Breast epithelium (tissue), 4 donors: ENCODE measurements around the gene HERC5. TPM values are rescaled to one million over a fixed set of nuclear protein-coding genes. Genes with fewer than 3 reads are reported as not detected.

ENCODE experiments used
- DNase-seq, 2 donors: peaks; one replicate each; pipeline ENCODE4 v3.0.0-alpha.2; 2019; ENCODE audit warnings: low spot score in 2 of 2
- H3K27ac ChIP-seq, 2 donors: fragments of 200-600 bp; sonication (generic) in 1 of 2; one replicate each; pipeline ENCODE4 v1.5.1; 2016 to 2019; ENCODE audit warnings: mild to moderate bottlenecking in 1 of 2
- H3K27me3 ChIP-seq, 2 donors: fragments of 200-600 bp; sonication (generic) in 1 of 2; one replicate each; pipeline versions ENCODE4 v1.5.1 to v1.6.0; 2017 to 2019; ENCODE audit warnings: control low read depth in 1 of 2, mild to moderate bottlenecking in 1 of 2
- H3K36me3 ChIP-seq: fragments of 200-600 bp; one replicate; pipeline ENCODE4 v1.5.1; 2019
- H3K4me1 ChIP-seq, 2 donors: fragments of 200-600 bp; sonication (generic); one replicate each; pipeline ENCODE4 v1.5.1; 2016 to 2019; ENCODE audit warnings: control low read depth in 1 of 2
- H3K4me3 ChIP-seq, 3 donors: fragments of 200-600 bp; sonication (generic); 1 replicate in 2 of 3; 2 replicates in 1 of 3; pipeline ENCODE4 v1.5.1; 2016 to 2019; ENCODE audit warnings: mild to moderate bottlenecking in 3 of 3, moderate library complexity in 2 of 3
- H3K9me3 ChIP-seq, 2 donors: fragments of 200-600 bp; sonication (generic) in 1 of 2; one replicate each; pipeline ENCODE4 v1.5.1; 2016 to 2019; ENCODE audit warnings: control low read depth in 1 of 2
- POLR2A ChIP-seq: fragments of 450-650 bp; IDR thresholded peaks from one replicate; pipeline ENCODE4 v1.6.1; 2016; ENCODE audit warnings: antibody characterized with exemption, mild to moderate bottlenecking, moderate library complexity
- POLR2AphosphoS5 ChIP-seq, 3 donors: sonication (generic); formaldehyde crosslinking; IDR thresholded peaks; one replicate each; pipeline ENCODE4 v1.6.1; 2017; ENCODE audit warnings: antibody characterized with exemption in 3 of 3
- intact Hi-C: fragments of 100-400 bp; cut with DNase I; formaldehyde crosslinking; loops from one replicate; pipeline ENCODE4 v1.15.1; 2023; ENCODE audit warnings: low total_unique reads
- total RNA-seq, 3 donors: library from RNA; depleted of rRNA; stranded (reverse); fragments of >200 nt; gene quantifications; one replicate each; pipeline ENCODE4 v1.1.0, GENCODE V29; 2016
- TF ChIP-seq, protein P1 (sequence below), 3 donors: fragments of 450-650 bp; IDR thresholded peaks; one replicate each; pipeline ENCODE4 v1.5.1; 2016 to 2017; ENCODE audit warnings: antibody characterized with exemption in 3 of 3, mild to moderate bottlenecking in 3 of 3, moderate library complexity in 3 of 3

Gene HERC5
- total RNA-seq, 3 donors from 2014 or later: 5.0 to 5.9 (median 5.9) TPM

DNA sequence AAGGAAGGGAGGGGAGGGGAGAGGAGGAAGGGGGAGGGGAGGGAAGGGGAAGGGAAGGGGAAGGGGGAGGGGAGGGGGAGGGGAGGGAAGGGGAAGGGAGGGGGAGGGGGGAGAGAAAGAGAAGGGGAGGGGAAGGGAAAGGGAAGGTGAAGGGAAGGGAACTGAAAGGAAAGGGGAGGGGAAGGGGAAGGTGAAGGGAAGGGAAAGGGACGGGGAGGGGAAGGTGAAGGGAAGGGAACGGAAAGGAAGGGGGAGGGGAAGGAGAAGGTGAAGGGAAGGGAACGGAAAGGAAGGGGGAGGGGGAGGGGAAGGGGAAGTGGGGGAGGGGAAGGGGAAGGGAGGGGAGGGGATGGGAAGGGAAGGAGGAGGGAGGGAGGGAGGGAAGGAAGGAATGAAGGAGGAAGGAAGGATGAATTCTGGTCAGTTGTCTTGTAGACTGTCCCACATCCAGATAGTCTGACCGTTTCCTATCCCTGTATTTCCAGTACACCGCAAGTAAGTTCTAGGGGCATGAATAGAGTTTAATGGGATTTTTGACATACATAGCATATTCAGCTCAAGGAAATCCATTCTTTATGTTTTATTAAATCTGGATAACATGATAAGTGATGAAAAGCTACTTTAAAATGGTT, 20.4 kb downstream of the HERC5 start:
- H3K27ac ChIP-seq: no peak overlapping the region
- H3K4me1 ChIP-seq: no peaks in the 10 kb centered on the region
- no peaks in the 10 kb centered on the region for H3K9me3 ChIP-seq
- H3K27me3 ChIP-seq: no peaks in the 10 kb centered on the region
- intact Hi-C loops: no loop called here
- DNase-seq: no peak
- TF ChIP-seq, protein P1, sequence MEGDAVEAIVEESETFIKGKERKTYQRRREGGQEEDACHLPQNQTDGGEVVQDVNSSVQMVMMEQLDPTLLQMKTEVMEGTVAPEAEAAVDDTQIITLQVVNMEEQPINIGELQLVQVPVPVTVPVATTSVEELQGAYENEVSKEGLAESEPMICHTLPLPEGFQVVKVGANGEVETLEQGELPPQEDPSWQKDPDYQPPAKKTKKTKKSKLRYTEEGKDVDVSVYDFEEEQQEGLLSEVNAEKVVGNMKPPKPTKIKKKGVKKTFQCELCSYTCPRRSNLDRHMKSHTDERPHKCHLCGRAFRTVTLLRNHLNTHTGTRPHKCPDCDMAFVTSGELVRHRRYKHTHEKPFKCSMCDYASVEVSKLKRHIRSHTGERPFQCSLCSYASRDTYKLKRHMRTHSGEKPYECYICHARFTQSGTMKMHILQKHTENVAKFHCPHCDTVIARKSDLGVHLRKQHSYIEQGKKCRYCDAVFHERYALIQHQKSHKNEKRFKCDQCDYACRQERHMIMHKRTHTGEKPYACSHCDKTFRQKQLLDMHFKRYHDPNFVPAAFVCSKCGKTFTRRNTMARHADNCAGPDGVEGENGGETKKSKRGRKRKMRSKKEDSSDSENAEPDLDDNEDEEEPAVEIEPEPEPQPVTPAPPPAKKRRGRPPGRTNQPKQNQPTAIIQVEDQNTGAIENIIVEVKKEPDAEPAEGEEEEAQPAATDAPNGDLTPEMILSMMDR (IDR thresholded peaks at IDR 0.05): no peak
- TF ChIP-seq POLR2A (no peak), POLR2AphosphoS5 (IDR thresholded peaks at IDR 0.05) (no peak)
- H3K4me3 ChIP-seq: no peak overlapping the region
- H3K36me3 ChIP-seq: no peaks in the 10 kb centered on the region

DNA sequence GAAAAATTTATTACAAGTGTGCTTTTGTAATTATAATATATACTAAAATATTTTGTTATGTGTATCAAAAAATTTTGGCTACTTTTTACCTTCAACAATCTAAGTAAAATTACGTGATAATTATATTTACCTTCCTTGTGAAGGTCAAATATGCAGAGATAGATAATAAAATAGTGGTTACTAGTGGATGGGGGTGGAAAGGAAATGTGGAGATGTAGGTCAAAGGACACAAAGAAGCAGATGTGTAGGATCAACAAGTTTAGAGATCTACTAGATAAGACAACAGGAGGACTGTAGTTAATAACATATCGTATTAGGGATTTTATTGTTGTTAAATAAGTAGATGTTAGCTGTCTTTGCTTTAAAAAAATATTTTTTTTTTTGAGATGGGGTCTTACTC, 21.3 kb downstream of the HERC5 start:
- Histone ChIP-seq H3K4me3 (no peak overlapping the region), H3K27ac (no peak overlapping the region), H3K4me1 (no peaks in the 10 kb centered on the region), H3K36me3 (no peaks in the 10 kb centered on the region), H3K9me3 (no peaks in the 10 kb centered on the region), H3K27me3 (no peaks in the 10 kb centered on the region)
- DNase-seq: no peak
- intact Hi-C loops: no loop called here
- TF ChIP-seq POLR2A (no peak), POLR2AphosphoS5 (IDR thresholded peaks at IDR 0.05) (no peak)
- TF ChIP-seq, protein P1 (IDR thresholded peaks at IDR 0.05): no peak

DNA sequence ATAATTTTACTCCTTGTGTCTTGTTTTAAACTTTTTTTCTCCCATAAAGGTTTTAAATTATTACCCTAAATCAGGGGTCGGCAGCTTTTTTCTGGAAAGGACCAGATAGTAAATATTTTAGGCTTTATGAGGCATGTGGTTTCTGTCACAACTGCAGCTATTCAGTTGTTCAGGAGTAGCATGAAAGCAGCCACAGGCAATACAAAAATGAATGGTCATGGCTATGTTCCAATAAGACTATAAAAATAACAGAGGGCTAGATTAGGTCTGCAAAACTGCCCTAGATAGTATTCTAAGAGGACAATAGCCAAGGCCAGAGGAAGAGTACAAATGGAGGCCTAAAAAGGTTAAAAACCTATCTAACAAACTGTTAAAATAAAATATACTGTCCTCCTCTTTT, 24.6 kb downstream of the HERC5 start:
- H3K9me3 ChIP-seq: no peaks in the 10 kb centered on the region
- no peak overlapping the region for H3K4me3 ChIP-seq
- no peaks in the 10 kb centered on the region for H3K27me3 ChIP-seq
- H3K36me3 ChIP-seq: no peaks in the 10 kb centered on the region
- DNase-seq: no peak
- H3K4me1 ChIP-seq: no peaks in the 10 kb centered on the region
- TF ChIP-seq POLR2AphosphoS5 (IDR thresholded peaks at IDR 0.05): no peak
- TF ChIP-seq, protein P1 (IDR thresholded peaks at IDR 0.05): no peak
- TF ChIP-seq POLR2A: no peak
- H3K27ac ChIP-seq: no peak overlapping the region
- intact Hi-C loops: no loop called here

DNA sequence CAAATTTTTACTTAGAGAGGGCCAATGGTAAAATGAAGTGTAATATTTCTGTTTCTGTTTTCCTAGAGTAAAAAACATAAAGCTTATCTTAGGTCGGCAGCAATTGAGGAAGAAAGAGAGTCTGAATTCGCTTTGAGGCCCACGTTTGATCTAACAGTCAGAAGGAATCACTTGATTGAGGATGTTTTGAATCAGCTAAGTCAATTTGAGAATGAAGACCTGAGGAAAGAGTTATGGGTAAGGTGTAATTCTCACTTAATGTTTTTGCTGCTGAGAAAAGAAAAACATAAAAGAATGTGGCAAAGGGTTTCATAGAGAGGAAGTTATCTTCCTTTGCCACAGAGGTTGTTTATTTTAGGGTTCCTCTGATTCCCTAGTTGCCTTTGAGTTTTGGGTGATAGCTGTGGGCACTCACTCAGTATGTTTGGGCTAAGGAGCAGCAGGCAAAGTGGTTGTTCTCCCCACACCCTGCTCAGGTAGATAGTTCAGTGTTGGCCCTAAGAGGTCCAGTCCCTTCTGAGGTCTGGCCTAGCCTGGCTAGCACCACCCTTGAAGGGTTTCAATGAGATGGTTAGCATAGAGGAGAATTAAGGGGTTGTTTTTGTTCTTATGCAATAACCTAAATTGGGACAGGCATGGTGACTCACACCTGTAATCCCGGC, 32.3 kb downstream of the HERC5 start:
- no peak overlapping the region for H3K27ac ChIP-seq
- no peak for DNase-seq
- H3K36me3 ChIP-seq: no peaks in the 10 kb centered on the region
- H3K27me3 ChIP-seq: no peaks in the 10 kb centered on the region
- TF ChIP-seq POLR2A (no peak), POLR2AphosphoS5 (IDR thresholded peaks at IDR 0.05) (no peak)
- TF ChIP-seq, protein P1 (IDR thresholded peaks at IDR 0.05): no peak
- no peaks in the 10 kb centered on the region for H3K9me3 ChIP-seq
- H3K4me1 ChIP-seq: no peaks in the 10 kb centered on the region
- intact Hi-C loops: no loop called here
- no peak overlapping the region for H3K4me3 ChIP-seq

DNA sequence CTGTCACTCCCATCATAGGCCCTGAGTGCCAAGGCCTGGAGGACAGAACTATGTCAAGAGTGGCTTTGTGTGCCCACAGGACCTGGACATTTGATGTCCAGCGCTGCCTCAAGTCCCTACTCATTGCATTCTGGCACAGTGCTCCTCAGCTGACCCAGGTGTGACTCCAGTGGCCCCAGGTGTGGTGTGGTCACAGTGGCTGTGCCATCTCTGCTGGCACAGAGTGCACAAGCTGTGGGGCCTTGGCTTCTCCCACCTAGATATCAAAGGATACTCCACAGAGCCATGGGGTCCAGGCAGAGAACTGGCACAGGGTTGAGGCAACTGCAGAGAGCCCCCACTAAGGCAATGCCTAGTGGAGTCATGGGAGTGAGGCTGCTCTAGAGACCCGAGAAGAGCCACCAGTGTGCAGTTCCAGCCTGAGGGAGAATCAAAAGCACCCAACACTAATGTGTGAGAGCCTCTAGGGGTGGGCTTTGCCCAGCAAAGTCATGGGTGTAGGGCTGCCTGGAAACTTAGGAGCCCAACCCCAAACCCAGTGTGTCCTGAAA, 41.0 kb downstream of the HERC5 start:
- intact Hi-C loops: no loop called here
- Histone ChIP-seq H3K4me1 (no peaks in the 10 kb centered on the region), H3K9me3 (no peaks in the 10 kb centered on the region), H3K27me3 (no peaks in the 10 kb centered on the region), H3K27ac (no peak overlapping the region), H3K4me3 (no peak overlapping the region), H3K36me3 (no peaks in the 10 kb centered on the region)
- no peak for DNase-seq
- TF ChIP-seq POLR2A (no peak), POLR2AphosphoS5 (IDR thresholded peaks at IDR 0.05) (no peak)
- TF ChIP-seq, protein P1 (IDR thresholded peaks at IDR 0.05): no peak
